K562 (cell line): ENCODE measurements around the gene UQCRH. TPM values are rescaled to one million over a fixed set of nuclear protein-coding genes. Genes with fewer than 3 reads are reported as not detected.
A peak's percentile ranks its signal among the peaks of the same experiment; 100 is the strongest.

Experiments
- C11orf30 ChIP-seq: fragments of 450-650 bp; IDR thresholded peaks from 2 replicates; pipeline ENCODE4 v1.6.1; 2016; ENCODE audit warnings: low read depth, mild to moderate bottlenecking
- POLR2AphosphoS5 ChIP-seq: IDR thresholded peaks from 2 replicates; pipeline ENCODE4 v1.6.1; 2011; ENCODE audit warnings: mild to moderate bottlenecking, low read depth, low read length, moderate library complexity; ENCODE audit not compliant: control insufficient read depth, insufficient read depth
- STAT5A ChIP-seq: IDR thresholded peaks from 2 replicates; pipeline ENCODE4 v1.6.1; 2012; ENCODE audit warnings: low read length, inconsistent platforms, borderline replicate concordance
- TEAD2 ChIP-seq: fragments of 450-650 bp; IDR thresholded peaks from 2 replicates; pipeline ENCODE4 v1.6.1; 2016; ENCODE audit warnings: missing genetic modification characterization, control low read depth, missing compliant biosample characterization
- ZNF175 ChIP-seq: fragments of 200-800 bp; sonication (Bioruptor generic); IDR thresholded peaks from 2 replicates; pipeline ENCODE4 v1.6.1; 2016; ENCODE audit warnings: low read depth, mild to moderate bottlenecking, missing genetic modification characterization, missing compliant biosample characterization
- ZNF589 ChIP-seq: fragments of 200-800 bp; sonication (Bioruptor generic); IDR thresholded peaks from 2 replicates; pipeline ENCODE4 v1.6.1; 2016; ENCODE audit warnings: low read depth, missing genetic modification characterization, missing compliant biosample characterization
- polyA plus RNA-seq, 8 experiments: library from polyadenylated mRNA; depleted of rRNA in 4 of 8; stranded (reverse) in 5 of 8; unstranded in 3 of 8; fragments of >200 nt; fragmentation: Nextera tagmentation in 2 of 8; fragmentation: Illumina TruSeq in 1 of 8; extraction: Ambion mirVana in 2 of 8; extraction: Trizol in 1 of 8; gene quantifications; 2 replicates each; pipeline versions ENCODE4 v1.2.1 to v1.2.3, GENCODE V29; 2011 to 2014; ENCODE audit warnings: inconsistent platforms in 1 of 8, missing spikeins in 1 of 8
- total RNA-seq, 7 experiments: library from RNA; depleted of rRNA in 6 of 7; stranded (reverse); fragments of >200 nt in 6 of 7; fragmentation: Illumina TruSeq in 2 of 7; extraction: Trizol in 2 of 7; gene quantifications; 2 replicates each; pipeline versions ENCODE4 v1.2.1 to v1.2.3, GENCODE V29; 2011 to 2021; ENCODE audit warnings: low replicate concordance in 1 of 7
- TF ChIP-seq, protein P1 (sequence below): fragments of 450-650 bp; IDR thresholded peaks from 2 replicates; pipeline ENCODE4 v1.6.1; 2016; ENCODE audit warnings: mild to moderate bottlenecking, moderate library complexity
- TF ChIP-seq, protein P2 (sequence below): fragments of 450-650 bp; IDR thresholded peaks from 2 replicates; pipeline ENCODE4 v1.6.1; 2017; ENCODE audit warnings: antibody characterized with exemption, mild to moderate bottlenecking
- TF ChIP-seq, protein P3 (sequence below): sonication (generic); formaldehyde crosslinking; IDR thresholded peaks from 2 replicates; pipeline ENCODE4 v1.8.0; 2022; ENCODE audit warnings: missing genetic modification reagents, mild to moderate bottlenecking, moderate library complexity, borderline replicate concordance

The UQCRH gene
- total and polyA plus RNA-seq, 9 of the 15 experiments (the other 6 are each of a cell fraction or from before 2014, with no cell fraction given): 1,267 to 5,184 (median 2,410) TPM

DNA sequence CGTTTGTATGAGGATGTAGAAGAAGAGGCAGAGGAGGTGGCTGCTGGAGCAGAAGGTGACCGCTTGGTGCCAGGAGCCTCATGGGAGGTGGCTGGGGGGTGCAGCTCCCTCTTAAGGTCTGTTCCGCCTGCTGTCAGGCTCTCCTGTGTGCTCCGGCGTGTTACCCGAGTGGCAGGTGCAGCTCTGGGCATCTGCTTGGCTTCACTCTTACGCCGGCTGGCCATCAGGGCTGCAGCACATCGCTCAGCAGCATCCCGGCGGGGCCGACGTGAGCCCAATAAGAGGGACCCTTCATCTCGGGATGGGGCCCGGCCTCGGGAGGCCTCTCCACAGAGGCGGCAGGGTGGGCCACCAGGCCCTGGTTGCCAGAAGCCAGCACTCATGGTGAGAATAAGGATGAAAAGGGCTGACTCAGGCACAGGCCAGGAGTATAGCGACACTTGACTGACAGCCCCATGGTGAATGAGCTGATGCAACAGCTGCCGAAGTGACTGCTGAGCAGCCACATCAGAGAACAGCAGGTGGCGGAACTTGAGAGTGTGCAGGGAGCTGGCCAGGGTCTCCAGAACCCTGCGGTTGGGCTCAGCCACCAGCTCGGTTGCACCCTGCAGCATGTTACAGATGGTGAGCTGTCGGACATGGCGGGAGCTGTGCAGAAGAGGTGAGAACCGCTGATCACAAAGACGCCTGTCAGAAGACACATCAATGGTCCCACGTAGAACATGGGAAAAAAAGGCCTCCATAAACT, 17.6 kb upstream of the UQCRH start (continued):
- TF ChIP-seq, protein P1, sequence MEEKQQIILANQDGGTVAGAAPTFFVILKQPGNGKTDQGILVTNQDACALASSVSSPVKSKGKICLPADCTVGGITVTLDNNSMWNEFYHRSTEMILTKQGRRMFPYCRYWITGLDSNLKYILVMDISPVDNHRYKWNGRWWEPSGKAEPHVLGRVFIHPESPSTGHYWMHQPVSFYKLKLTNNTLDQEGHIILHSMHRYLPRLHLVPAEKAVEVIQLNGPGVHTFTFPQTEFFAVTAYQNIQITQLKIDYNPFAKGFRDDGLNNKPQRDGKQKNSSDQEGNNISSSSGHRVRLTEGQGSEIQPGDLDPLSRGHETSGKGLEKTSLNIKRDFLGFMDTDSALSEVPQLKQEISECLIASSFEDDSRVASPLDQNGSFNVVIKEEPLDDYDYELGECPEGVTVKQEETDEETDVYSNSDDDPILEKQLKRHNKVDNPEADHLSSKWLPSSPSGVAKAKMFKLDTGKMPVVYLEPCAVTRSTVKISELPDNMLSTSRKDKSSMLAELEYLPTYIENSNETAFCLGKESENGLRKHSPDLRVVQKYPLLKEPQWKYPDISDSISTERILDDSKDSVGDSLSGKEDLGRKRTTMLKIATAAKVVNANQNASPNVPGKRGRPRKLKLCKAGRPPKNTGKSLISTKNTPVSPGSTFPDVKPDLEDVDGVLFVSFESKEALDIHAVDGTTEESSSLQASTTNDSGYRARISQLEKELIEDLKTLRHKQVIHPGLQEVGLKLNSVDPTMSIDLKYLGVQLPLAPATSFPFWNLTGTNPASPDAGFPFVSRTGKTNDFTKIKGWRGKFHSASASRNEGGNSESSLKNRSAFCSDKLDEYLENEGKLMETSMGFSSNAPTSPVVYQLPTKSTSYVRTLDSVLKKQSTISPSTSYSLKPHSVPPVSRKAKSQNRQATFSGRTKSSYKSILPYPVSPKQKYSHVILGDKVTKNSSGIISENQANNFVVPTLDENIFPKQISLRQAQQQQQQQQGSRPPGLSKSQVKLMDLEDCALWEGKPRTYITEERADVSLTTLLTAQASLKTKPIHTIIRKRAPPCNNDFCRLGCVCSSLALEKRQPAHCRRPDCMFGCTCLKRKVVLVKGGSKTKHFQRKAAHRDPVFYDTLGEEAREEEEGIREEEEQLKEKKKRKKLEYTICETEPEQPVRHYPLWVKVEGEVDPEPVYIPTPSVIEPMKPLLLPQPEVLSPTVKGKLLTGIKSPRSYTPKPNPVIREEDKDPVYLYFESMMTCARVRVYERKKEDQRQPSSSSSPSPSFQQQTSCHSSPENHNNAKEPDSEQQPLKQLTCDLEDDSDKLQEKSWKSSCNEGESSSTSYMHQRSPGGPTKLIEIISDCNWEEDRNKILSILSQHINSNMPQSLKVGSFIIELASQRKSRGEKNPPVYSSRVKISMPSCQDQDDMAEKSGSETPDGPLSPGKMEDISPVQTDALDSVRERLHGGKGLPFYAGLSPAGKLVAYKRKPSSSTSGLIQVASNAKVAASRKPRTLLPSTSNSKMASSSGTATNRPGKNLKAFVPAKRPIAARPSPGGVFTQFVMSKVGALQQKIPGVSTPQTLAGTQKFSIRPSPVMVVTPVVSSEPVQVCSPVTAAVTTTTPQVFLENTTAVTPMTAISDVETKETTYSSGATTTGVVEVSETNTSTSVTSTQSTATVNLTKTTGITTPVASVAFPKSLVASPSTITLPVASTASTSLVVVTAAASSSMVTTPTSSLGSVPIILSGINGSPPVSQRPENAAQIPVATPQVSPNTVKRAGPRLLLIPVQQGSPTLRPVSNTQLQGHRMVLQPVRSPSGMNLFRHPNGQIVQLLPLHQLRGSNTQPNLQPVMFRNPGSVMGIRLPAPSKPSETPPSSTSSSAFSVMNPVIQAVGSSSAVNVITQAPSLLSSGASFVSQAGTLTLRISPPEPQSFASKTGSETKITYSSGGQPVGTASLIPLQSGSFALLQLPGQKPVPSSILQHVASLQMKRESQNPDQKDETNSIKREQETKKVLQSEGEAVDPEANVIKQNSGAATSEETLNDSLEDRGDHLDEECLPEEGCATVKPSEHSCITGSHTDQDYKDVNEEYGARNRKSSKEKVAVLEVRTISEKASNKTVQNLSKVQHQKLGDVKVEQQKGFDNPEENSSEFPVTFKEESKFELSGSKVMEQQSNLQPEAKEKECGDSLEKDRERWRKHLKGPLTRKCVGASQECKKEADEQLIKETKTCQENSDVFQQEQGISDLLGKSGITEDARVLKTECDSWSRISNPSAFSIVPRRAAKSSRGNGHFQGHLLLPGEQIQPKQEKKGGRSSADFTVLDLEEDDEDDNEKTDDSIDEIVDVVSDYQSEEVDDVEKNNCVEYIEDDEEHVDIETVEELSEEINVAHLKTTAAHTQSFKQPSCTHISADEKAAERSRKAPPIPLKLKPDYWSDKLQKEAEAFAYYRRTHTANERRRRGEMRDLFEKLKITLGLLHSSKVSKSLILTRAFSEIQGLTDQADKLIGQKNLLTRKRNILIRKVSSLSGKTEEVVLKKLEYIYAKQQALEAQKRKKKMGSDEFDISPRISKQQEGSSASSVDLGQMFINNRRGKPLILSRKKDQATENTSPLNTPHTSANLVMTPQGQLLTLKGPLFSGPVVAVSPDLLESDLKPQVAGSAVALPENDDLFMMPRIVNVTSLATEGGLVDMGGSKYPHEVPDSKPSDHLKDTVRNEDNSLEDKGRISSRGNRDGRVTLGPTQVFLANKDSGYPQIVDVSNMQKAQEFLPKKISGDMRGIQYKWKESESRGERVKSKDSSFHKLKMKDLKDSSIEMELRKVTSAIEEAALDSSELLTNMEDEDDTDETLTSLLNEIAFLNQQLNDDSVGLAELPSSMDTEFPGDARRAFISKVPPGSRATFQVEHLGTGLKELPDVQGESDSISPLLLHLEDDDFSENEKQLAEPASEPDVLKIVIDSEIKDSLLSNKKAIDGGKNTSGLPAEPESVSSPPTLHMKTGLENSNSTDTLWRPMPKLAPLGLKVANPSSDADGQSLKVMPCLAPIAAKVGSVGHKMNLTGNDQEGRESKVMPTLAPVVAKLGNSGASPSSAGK: peak; percentile 78
- TF ChIP-seq, protein P2, sequence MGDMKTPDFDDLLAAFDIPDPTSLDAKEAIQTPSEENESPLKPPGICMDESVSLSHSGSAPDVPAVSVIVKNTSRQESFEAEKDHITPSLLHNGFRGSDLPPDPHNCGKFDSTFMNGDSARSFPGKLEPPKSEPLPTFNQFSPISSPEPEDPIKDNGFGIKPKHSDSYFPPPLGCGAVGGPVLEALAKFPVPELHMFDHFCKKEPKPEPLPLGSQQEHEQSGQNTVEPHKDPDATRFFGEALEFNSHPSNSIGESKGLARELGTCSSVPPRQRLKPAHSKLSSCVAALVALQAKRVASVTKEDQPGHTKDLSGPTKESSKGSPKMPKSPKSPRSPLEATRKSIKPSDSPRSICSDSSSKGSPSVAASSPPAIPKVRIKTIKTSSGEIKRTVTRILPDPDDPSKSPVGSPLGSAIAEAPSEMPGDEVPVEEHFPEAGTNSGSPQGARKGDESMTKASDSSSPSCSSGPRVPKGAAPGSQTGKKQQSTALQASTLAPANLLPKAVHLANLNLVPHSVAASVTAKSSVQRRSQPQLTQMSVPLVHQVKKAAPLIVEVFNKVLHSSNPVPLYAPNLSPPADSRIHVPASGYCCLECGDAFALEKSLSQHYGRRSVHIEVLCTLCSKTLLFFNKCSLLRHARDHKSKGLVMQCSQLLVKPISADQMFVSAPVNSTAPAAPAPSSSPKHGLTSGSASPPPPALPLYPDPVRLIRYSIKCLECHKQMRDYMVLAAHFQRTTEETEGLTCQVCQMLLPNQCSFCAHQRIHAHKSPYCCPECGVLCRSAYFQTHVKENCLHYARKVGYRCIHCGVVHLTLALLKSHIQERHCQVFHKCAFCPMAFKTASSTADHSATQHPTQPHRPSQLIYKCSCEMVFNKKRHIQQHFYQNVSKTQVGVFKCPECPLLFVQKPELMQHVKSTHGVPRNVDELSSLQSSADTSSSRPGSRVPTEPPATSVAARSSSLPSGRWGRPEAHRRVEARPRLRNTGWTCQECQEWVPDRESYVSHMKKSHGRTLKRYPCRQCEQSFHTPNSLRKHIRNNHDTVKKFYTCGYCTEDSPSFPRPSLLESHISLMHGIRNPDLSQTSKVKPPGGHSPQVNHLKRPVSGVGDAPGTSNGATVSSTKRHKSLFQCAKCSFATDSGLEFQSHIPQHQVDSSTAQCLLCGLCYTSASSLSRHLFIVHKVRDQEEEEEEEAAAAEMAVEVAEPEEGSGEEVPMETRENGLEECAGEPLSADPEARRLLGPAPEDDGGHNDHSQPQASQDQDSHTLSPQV: peak; percentile 93
- peak; percentile 52; the same call in 1 of the 2 replicates for TF ChIP-seq ZNF589
- no peak for TF ChIP-seq STAT5A
- peak; percentile 34; the same call in 1 of the 2 replicates for TF ChIP-seq ZNF175 (CRISPR knock-in tag)
- TF ChIP-seq C11orf30: peak; percentile 95
- TF ChIP-seq TEAD2 (tag): no peak
- TF ChIP-seq, protein P3, sequence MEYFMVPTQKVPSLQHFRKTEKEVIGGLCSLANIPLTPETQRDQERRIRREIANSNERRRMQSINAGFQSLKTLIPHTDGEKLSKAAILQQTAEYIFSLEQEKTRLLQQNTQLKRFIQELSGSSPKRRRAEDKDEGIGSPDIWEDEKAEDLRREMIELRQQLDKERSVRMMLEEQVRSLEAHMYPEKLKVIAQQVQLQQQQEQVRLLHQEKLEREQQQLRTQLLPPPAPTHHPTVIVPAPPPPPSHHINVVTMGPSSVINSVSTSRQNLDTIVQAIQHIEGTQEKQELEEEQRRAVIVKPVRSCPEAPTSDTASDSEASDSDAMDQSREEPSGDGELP (CRISPR knock-in tag): peak; percentile 80; the same call in 1 of the 2 replicates
- no peak for TF ChIP-seq POLR2AphosphoS5
